ENCODE measurements around the gene NBR1.
"Not testable (repeated sequence)": the region's sequence is repeated elsewhere in the genome, so short reads cannot be mapped to it uniquely, and the experiment has no call there.

DNA sequence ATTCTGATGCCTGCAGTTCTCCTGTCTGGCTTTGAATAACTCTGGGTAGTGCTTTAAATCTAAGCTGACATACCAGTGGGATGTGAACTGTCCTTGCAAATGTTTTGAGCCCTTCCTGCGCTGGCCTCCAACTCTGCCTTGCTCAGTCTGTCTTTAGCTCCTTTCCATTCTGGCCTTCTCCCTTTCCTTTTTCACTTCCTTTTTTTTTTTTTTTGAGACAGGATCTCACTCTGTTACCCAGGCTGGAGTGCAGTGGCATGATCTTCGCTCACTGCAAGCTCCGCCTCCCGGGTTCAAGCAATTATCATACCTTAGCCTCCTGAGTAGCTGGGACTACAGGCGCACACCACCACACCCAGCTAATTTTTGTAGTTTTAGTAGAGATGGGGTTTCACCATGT, 37.6 kb upstream of the NBR1 start:
- TF ChIP-seq, protein P1, sequence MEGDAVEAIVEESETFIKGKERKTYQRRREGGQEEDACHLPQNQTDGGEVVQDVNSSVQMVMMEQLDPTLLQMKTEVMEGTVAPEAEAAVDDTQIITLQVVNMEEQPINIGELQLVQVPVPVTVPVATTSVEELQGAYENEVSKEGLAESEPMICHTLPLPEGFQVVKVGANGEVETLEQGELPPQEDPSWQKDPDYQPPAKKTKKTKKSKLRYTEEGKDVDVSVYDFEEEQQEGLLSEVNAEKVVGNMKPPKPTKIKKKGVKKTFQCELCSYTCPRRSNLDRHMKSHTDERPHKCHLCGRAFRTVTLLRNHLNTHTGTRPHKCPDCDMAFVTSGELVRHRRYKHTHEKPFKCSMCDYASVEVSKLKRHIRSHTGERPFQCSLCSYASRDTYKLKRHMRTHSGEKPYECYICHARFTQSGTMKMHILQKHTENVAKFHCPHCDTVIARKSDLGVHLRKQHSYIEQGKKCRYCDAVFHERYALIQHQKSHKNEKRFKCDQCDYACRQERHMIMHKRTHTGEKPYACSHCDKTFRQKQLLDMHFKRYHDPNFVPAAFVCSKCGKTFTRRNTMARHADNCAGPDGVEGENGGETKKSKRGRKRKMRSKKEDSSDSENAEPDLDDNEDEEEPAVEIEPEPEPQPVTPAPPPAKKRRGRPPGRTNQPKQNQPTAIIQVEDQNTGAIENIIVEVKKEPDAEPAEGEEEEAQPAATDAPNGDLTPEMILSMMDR (conservative IDR thresholded peaks at IDR 0.05) = not testable (repeated sequence)
- TF ChIP-seq EZH2 (IDR thresholded peaks at IDR 0.05; ENCODE audit: low read depth) = not testable (repeated sequence)
